ENCODE data around the gene FOXRED1.

FOXRED1 gene

GRCh38 chr11:126268708-126269579 lies at the start of gene FOXRED1, which contains the start of gene SRPRA:
Gene FOXRED1, plus strand, starts transcription at chr11:126269154. Its CDS starts 53 bp downstream, at chr11:126269207.
Gene SRPRA, minus strand, starts transcription at chr11:126268895. Its CDS starts 91 bp downstream, at chr11:126268804.
- H3K27ac ChIP-seq, result peak within 1 kb of the TSS; percentile 68 to 90
- DNase-seq (ENCODE audit: low spot score), result peak; percentile 100
- TF ChIP-seq, protein P1, sequence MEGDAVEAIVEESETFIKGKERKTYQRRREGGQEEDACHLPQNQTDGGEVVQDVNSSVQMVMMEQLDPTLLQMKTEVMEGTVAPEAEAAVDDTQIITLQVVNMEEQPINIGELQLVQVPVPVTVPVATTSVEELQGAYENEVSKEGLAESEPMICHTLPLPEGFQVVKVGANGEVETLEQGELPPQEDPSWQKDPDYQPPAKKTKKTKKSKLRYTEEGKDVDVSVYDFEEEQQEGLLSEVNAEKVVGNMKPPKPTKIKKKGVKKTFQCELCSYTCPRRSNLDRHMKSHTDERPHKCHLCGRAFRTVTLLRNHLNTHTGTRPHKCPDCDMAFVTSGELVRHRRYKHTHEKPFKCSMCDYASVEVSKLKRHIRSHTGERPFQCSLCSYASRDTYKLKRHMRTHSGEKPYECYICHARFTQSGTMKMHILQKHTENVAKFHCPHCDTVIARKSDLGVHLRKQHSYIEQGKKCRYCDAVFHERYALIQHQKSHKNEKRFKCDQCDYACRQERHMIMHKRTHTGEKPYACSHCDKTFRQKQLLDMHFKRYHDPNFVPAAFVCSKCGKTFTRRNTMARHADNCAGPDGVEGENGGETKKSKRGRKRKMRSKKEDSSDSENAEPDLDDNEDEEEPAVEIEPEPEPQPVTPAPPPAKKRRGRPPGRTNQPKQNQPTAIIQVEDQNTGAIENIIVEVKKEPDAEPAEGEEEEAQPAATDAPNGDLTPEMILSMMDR (IDR thresholded peaks at IDR 0.05), result no peak
- peak within 1 kb of the TSS; percentile 82 for H3K4me3 ChIP-seq

GRCh38 chr11:126219547-126219946 lies 49.4 kb upstream of the FOXRED1 start:
- H3K4me3 ChIP-seq, result no peak overlapping the region
- DNase-seq (ENCODE audit: low spot score), result no peak
- H3K27ac ChIP-seq, result no peak overlapping the region
- TF ChIP-seq, protein P1 (IDR thresholded peaks at IDR 0.05), result no peak

DNA sequence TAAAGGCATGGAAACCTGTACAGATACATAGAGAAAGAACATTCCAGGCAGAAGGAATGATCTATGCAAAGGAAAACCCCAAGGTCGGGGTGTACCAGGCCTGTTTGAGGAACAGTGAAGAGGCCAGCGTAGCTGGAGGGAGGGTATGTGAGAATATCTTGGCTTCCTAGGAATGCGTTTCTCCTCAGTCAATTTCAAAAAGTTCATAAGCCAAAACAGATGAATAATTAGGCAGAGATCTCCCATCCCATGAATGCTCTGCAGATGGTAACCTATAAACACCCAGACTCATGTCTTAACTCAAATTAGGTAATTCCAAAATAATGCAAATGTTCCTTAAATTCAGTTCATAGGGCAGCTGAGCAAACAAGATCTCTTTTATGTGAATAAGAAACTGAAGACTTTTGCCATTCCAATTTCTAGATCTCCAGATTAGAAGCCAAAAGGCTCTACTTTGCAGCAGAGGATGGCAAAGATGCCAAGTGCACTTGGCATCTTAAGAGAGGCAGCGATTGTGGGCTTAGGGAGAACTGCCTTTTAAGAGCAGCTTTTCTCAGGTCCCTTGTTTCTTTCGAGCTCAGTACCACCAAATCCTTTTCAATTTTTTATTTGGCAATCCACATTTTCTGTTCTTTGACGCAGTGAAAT lies 44.2 kb upstream of the FOXRED1 start:
- DNase-seq (ENCODE audit: low spot score), result no peak
- TF ChIP-seq, protein P1 (IDR thresholded peaks at IDR 0.05), result no peak
- Histone ChIP-seq H3K4me3 (no peak overlapping the region), H3K27ac (no peak overlapping the region)

GRCh38 chr11:126225295-126225665 lies 43.7 kb upstream of the FOXRED1 start:
- DNase-seq (ENCODE audit: low spot score), result no peak
- Histone ChIP-seq H3K4me3 (no peak overlapping the region), H3K27ac (no peak overlapping the region)
- TF ChIP-seq, protein P1 (IDR thresholded peaks at IDR 0.05), result no peak

- no peak overlapping the region for H3K27ac ChIP-seq
- no peak overlapping the region for H3K4me3 ChIP-seq
- TF ChIP-seq, protein P1 (IDR thresholded peaks at IDR 0.05), result no peak
- DNase-seq (ENCODE audit: low spot score), result no peak
These were observed 42.4 kb upstream of the FOXRED1 start for GRCh38 chr11:126226334-126227084.

- H3K27ac ChIP-seq, result no peak overlapping the region
- TF ChIP-seq, protein P1 (IDR thresholded peaks at IDR 0.05), result no peak
These were observed 39.0 kb upstream of the FOXRED1 start for GRCh38 chr11:126229858-126230540.

More at GRCh38 chr11:126229858-126230540, 39.0 kb upstream of the FOXRED1 start:
- no peak for DNase-seq (ENCODE audit: low spot score)
- H3K4me3 ChIP-seq, result no peak overlapping the region

Measured in coronary artery (tissue), 2 donors.